HG02938 (cell line): ENCODE data around the gene MOCOS.
"Not testable (repeated sequence)": the region's sequence is repeated elsewhere in the genome, so short reads cannot be mapped to it uniquely, and the experiment has no call there.

Experiments
- ATAC-seq: cut with Tn5 transposase; IDR thresholded peaks from one replicate; pipeline ENCODE4 v1.9.1; 2021; ENCODE audit warnings: mild to moderate bottlenecking, moderate library complexity; ENCODE audit not compliant: unreplicated experiment

The MOCOS gene, protein sequence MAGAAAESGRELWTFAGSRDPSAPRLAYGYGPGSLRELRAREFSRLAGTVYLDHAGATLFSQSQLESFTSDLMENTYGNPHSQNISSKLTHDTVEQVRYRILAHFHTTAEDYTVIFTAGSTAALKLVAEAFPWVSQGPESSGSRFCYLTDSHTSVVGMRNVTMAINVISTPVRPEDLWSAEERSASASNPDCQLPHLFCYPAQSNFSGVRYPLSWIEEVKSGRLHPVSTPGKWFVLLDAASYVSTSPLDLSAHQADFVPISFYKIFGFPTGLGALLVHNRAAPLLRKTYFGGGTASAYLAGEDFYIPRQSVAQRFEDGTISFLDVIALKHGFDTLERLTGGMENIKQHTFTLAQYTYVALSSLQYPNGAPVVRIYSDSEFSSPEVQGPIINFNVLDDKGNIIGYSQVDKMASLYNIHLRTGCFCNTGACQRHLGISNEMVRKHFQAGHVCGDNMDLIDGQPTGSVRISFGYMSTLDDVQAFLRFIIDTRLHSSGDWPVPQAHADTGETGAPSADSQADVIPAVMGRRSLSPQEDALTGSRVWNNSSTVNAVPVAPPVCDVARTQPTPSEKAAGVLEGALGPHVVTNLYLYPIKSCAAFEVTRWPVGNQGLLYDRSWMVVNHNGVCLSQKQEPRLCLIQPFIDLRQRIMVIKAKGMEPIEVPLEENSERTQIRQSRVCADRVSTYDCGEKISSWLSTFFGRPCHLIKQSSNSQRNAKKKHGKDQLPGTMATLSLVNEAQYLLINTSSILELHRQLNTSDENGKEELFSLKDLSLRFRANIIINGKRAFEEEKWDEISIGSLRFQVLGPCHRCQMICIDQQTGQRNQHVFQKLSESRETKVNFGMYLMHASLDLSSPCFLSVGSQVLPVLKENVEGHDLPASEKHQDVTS

DNA sequence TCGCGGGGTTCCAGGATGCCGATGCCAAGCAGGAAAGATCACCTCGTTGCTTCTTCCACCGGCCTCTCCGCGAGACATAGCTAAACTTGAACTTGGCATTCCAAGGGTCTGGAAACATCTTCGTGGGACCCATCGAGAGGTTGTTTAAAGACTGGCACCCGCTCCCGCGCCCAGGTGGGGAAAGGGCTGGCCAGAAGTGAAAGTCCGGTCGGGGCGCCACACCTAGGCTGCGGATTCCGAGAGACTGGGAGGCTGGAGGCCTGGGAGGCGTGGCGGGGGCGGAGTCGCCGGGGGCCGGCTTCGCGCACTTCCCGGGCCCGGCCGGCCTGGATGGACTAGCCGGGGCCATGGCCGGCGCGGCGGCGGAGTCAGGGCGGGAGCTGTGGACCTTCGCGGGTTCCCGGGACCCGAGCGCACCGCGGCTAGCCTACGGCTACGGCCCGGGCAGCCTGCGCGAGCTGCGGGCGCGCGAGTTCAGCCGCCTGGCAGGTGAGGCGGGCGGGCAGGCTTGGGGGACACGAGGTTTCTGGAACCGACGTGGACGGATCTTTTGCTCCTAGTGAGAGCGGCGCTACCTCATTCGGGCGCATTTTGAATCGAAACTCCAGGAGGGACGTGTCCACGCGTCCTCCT, at the start of gene MOCOS:
TSS of gene MOCOS (plus strand) at position 305 of the 633 bp plus-strand sequence. CDS start at position 348, 43 bp downstream.
- peak; percentile 55 for ATAC-seq

DNA sequence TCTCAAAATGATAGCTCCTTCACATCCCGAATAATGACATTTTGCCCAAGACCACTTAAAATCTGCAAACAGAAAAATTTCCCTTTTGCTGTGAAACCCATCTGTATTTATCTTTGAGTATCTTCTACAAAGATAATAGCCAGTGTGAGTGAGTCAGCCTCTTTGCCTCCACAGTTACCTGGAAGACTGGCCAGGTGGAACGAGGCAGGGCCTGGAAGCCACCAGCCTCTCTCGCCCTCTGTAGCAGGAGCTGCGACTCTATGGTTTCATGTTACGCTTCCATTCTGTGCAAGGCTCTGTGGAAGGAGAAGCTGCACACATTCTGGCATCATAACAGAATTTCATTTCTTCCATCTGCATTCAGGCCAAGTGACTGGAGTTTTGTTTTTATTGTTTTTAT, 48.1 kb upstream of the MOCOS start:
- no peak for ATAC-seq

DNA sequence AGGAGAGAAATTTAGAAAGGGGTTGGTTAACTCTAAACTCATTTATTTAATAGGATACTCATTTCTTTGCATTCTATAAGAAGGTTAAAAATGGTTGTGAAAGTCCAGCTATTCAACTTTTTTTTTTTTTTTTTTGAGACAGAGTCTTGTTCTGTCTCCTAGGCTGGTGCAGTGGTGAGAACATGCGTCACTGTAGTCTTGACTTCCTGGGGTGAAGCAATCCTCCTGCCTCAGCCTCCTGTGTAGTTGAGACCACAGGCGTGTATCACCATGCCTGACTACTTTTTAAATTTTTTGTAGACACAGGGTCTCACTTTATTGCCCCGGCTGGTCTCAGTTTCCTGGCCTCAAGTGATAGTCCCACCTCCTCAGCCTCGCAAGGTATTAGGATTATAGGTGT, 45.7 kb upstream of the MOCOS start:
- no peak for ATAC-seq

DNA sequence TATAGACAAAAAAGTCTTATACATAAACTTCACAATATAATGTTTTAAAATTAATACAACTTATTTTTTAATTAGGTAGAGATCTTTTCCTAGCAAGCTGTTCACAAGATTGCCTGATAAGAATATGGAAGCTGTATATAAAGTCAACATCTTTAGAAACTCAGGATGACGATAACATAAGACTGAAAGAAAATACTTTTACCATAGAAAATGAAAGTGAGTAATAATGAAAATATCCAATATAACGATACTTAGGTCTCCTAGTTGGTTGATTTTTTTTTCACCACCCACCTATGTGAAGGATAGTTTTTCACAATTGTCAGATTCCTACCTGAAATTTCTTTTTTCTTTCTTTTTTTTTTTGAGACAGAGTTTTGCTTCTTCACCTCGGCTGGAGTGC, 44.5 kb upstream of the MOCOS start:
- ATAC-seq: no peak

DNA sequence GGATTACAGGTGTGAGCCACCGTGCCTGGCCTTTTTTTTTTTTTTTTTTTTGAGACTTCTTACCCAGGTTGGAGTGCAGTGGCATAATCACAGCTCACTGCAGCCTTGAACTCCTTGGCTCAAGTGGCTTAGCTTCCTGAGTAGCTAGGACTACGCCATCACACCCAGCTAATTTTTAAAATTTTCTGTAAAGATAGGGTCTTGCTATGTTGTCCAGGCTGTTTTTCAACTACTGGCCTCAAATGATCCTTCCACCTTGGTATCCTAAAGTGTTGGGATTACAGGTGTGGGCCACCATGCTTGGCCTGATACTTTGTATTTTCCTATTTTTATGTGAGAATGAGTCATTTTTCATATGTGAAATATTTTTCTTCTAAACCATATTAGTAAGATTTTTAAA, 43.9 kb upstream of the MOCOS start:
- ATAC-seq: no peak

DNA sequence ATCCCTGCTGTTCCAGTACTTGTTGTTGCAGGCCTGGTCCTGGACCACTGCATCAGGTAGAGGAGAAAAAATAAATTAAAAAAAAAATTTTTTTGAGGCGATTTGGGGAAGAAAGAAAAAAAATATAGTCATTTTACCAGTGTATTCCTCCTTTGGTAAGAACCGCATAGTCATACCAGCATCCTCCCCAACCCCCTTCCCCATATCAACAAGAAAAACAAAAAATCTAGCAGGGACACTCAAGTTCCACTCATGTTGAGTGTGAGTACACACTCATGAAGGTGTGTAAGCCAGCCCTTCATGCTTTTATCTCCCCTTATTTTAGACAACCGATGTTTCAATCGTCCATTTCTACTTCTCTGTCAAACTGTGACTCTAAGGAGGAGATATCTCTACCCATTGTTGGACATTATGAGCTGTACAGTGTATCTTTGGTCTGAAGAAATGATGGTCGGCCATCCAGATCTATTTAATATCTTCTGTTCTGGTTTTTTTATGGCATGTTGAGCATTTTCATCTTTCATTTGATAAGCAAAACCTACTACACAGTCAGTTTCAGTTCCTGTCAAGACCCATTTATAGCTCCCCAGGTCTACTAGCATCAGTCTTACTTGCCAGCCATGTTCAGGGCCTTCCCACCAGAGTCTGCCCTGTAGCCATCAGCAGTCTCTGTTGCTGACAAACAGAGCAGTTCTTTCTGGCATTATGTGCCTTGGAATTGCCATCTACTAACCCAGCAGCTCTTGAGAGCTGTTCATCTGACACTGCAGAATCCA, 37.6 kb upstream of the MOCOS start:
- ATAC-seq: peak; percentile 90

DNA sequence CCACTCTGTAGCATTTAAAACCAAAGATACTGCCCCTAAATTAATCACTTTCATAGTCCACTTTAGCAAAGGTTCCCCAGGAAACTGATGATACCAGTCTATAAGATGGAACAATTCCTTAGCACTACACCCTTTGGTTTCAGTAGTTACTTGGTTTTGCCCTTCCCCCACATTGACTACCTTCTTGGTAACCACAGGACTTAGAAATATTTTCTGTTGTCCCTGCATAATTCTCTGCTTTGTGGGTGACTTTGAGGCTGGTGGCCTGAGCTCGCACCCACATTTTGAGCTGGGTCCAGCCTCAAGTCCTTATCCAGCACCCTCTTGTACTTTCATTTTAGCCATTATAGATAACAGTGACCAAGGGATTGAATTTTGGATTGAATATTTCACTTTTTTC, 34.5 kb upstream of the MOCOS start:
- ATAC-seq: no peak

DNA sequence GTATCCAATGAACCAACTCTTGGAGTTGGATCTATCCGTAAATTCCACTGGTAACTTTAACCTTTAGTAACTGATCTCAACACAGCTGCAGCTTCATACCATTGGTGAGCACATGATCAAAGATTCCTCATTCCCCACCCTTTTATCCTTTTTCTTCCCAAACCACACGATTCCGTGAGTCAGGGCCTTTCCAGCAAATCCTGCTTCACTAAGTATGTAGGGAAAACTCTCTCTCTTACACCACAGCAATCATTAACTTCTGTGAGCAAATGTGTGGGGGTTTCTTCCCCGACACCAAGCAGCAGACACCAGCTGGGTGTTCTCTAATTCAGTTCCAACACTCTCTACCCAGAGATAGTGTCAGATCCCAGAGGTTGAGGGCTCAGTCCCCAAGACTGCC, 34.1 kb upstream of the MOCOS start:
- no peak for ATAC-seq

DNA sequence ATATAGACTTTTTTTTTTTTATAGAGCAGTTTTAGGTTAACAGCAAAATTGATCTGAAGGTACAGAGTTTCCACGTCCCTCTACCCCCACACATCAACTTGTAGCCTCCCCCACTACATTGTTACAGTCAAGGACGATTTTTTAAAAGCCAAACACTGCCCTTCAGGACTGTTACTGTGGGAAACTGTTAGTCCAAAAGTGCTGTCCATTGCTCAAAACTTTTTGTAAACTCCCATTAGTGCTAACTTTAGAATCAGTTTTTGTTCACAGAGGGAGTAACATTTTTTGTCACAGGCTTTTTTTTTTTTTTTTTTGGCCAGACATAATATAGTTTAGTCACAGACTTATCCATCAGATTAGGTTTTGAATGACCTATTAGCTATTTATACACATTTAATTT, 33.5 kb upstream of the MOCOS start:
- ATAC-seq: no peak

DNA sequence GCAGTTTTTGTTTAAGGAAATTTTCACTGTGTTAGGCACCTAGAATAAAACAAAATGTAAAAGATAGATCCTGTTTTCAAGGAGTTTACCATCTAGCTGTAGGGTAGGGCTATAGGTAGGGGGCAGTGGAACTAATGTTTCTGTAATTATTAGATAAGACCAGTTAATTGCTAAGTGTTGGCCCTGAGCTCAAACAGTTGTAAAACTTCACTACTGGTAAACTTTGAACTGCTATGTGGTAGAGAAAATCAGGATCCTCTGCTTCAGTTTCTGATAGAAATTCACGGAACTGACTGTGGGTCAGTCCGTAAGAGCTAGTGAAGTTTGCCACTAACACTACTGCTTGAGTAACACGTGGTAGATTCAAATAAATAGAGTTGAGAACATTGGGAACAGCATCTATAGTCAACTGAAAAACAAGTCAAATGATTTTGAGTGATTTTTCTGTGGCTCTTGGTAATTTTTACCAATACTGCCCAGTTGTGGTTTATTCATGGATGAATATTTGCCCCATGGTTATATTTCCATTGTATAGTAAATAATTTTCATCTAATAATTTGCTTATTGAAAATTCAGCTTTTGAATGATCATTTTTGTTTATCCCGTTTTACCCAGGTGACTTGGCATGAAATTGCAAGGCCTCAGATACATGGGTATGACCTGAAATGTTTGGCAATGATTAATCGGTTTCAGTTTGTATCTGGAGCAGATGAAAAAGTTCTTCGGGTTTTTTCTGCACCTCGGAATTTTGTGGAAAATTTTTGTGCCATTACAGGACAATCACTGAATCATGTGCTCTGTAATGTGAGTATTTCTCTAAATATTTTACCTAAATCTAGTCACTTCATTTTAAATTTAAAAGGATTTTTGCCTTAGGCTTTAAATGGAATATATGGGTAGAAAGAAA, 31.2 kb upstream of the MOCOS start:
- ATAC-seq: no peak

DNA sequence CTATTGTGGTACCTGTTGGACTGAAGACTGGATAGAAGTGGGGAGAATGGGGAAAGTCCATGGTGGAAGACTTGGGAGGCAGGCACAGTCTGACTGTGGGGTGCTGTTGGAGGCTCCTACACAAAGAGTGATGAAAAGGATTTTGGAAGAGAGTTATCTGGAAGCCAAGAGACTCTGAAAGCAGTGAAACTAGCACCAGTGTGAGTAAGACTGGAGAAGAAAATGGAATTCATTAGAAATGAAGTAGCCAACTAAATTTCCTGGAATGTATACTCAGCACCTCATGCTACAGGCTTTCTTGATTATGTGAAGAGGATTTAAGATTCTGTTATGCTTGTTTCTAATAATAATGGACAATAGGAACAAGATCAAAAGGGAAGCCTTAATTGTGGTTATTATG, 29.9 kb upstream of the MOCOS start:
- no peak for ATAC-seq

DNA sequence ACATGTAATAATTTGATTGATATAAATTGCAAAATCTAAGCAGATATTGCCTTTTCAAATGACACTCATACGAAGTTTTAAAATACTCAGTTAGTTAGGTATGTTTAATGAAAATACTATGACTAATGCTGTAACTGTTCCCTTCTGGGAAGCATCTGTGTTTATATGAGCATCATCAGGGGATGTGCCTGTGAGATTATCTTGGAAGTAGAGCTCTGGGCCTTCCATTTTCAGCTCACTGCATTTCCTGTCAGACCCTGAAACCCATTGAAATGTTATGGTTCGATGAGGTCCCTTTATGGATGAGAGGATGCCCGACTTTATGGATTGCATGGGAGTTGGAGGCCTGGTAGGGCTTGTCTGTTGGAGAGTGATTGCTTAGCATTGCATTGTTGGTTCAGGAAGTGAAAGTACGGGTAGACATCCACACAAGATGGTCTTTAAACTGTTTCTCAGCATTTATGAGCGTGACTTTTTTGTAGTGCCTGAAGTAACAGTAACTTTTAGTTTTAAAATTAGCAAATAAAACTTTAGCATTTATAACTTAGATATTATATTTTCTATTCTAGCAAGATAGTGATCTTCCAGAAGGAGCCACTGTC, 28.9 kb upstream of the MOCOS start:
- no peak for ATAC-seq

DNA sequence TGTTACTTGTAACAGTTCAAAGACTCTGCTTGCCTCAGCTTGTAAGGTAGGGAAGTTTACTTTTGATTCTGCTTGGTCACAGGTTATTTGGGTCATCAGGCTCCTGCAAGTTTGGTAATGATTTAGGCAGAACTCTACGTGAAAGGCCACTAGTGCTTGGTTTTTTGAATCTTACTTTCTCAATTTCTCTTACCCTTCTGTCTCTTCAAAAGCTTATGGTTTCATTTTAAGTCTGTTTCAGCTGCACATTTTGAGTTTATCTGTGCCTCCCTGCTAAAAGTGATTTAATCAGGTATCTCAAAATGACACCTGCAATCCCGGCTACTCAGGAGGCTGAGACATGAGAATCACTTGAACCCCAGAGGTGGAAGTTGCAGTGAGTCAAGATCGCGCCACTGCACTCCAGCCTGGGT, 26.3 kb upstream of the MOCOS start:
- no peak for ATAC-seq

DNA sequence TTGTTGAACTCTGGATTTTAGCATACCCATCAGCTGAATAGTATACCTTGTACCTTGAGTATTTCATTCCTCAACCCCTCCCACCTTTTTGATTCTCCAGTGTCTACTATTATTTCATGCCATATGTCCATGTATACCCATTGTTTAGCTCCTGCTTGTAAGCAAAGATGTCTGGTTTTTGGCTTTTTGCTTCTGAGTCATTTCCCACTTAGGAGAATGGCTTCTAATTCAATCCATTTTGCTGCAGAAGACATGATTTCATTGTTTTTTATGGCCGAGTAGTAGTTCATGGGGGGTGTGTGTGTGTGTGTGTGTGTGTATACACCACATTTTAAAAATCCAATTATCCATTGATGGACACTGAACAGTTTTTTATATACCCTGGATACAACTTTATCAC, 24.3 kb upstream of the MOCOS start:
- ATAC-seq: no peak

DNA sequence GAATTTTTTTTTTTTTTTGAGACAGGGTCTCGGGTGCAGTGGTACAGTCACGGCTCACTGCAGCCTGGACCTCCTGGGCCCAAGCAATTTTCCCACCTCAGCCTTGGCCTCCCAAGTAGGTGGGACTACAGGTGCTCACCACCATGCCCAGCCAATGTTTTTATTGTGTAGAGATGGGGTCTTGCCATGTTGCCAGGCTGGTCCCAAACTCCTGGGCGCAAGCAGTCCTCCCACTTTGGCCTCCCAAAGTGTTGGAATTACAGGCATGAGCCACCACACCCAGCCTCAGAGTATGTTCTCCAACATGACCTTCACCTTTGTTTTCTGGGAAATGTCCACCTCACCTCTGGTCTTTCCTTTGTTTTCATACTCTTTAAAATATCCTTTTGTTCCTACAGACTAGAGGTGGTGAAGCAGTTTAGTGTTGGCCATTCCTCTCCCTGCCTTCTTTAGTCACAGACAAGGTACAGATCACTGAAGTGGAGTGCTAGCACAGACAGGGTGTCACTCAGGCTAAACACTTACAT, 19.5 kb upstream of the MOCOS start:
- ATAC-seq: no peak

DNA sequence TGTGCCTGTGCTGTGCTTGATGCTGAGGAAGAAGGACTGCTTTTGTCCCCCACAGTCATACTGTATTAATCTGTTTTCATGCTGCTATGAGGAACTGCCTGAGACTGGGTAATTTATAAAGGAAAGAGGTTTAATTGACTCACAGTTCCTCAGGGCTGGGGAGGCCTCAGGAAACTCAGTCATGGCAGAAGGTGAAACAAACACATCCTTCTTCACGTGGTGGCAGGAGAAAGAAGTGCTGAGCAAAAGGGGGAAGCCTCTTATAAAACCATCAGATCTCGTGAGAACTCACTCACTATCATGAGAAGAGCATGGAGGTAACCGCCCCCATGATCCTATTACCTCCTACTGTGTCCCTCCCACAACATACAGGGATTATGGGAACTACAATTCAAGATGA, 19.0 kb upstream of the MOCOS start:
- ATAC-seq: not testable (repeated sequence)

DNA sequence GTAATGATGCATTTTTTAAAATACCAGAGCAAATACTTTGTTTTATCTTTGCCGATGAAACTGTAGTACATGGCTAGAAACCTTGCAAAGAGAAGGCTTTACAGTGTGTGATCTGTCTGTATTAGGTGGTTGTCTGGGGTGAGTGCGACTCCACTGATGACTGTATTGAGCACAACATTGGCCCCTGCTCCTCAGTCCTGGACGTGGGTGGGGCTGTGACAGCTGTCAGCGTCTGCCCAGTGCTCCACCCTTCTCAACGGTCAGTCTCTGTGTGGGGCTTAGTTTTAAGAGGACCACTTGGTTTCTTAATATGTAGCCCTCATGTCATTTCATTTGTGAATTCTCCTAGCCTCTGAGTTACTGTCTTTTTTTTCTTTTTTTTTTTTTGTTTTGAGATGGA, 17.4 kb upstream of the MOCOS start:
- no peak for ATAC-seq

DNA sequence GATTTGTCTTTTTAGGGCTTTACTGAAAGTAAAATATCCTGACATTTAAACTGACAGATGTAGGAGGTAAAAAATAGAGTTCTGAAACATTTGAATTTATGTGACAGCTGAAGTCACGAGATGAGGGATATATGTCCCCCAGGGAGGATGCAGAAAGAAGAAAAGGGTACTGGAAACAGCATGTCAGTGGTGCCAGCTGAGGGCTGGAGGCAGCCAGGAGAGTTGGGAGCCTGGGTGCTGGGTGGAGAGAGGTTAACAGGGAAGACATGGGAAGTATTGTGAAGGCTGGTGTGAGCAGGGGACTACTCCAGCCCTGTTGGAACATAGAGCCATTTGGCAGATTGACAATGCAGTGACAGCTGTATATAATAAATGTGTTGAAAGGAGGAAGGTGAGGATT, 11.8 kb upstream of the MOCOS start:
- no peak for ATAC-seq

DNA sequence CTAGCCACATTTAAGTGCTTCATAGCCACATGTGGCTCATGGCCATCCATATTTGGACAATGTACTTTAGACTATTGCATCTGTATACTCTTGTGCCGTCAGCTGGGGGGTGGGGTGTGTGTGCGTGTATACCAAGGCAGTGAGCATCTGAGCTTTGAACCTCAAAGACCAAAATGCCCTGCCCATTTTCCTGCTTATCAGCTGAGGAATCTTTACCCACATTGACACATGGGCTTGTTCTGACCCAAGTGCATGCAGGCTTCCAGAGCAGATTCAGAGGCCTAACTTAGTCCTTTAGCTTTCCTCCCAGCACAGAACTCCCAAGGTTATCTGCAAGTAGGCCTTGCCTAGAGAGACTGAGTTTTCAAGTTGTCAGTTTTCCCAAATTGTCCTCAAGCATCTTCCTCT, 11.1 kb upstream of the MOCOS start:
- ATAC-seq: no peak
